Measurements from ENCODE around the gene PPP2R5D. TPM values are rescaled to one million over a fixed set of nuclear protein-coding genes. Genes with fewer than 3 reads are reported as not detected.

PPP2R5D gene
- total and polyA plus RNA-seq, 2 of the 8 experiments (the other 6 are each of a cell fraction or from before 2014, with no cell fraction given) = 52.1 to 55.7 TPM

- TF ChIP-seq, protein P1, sequence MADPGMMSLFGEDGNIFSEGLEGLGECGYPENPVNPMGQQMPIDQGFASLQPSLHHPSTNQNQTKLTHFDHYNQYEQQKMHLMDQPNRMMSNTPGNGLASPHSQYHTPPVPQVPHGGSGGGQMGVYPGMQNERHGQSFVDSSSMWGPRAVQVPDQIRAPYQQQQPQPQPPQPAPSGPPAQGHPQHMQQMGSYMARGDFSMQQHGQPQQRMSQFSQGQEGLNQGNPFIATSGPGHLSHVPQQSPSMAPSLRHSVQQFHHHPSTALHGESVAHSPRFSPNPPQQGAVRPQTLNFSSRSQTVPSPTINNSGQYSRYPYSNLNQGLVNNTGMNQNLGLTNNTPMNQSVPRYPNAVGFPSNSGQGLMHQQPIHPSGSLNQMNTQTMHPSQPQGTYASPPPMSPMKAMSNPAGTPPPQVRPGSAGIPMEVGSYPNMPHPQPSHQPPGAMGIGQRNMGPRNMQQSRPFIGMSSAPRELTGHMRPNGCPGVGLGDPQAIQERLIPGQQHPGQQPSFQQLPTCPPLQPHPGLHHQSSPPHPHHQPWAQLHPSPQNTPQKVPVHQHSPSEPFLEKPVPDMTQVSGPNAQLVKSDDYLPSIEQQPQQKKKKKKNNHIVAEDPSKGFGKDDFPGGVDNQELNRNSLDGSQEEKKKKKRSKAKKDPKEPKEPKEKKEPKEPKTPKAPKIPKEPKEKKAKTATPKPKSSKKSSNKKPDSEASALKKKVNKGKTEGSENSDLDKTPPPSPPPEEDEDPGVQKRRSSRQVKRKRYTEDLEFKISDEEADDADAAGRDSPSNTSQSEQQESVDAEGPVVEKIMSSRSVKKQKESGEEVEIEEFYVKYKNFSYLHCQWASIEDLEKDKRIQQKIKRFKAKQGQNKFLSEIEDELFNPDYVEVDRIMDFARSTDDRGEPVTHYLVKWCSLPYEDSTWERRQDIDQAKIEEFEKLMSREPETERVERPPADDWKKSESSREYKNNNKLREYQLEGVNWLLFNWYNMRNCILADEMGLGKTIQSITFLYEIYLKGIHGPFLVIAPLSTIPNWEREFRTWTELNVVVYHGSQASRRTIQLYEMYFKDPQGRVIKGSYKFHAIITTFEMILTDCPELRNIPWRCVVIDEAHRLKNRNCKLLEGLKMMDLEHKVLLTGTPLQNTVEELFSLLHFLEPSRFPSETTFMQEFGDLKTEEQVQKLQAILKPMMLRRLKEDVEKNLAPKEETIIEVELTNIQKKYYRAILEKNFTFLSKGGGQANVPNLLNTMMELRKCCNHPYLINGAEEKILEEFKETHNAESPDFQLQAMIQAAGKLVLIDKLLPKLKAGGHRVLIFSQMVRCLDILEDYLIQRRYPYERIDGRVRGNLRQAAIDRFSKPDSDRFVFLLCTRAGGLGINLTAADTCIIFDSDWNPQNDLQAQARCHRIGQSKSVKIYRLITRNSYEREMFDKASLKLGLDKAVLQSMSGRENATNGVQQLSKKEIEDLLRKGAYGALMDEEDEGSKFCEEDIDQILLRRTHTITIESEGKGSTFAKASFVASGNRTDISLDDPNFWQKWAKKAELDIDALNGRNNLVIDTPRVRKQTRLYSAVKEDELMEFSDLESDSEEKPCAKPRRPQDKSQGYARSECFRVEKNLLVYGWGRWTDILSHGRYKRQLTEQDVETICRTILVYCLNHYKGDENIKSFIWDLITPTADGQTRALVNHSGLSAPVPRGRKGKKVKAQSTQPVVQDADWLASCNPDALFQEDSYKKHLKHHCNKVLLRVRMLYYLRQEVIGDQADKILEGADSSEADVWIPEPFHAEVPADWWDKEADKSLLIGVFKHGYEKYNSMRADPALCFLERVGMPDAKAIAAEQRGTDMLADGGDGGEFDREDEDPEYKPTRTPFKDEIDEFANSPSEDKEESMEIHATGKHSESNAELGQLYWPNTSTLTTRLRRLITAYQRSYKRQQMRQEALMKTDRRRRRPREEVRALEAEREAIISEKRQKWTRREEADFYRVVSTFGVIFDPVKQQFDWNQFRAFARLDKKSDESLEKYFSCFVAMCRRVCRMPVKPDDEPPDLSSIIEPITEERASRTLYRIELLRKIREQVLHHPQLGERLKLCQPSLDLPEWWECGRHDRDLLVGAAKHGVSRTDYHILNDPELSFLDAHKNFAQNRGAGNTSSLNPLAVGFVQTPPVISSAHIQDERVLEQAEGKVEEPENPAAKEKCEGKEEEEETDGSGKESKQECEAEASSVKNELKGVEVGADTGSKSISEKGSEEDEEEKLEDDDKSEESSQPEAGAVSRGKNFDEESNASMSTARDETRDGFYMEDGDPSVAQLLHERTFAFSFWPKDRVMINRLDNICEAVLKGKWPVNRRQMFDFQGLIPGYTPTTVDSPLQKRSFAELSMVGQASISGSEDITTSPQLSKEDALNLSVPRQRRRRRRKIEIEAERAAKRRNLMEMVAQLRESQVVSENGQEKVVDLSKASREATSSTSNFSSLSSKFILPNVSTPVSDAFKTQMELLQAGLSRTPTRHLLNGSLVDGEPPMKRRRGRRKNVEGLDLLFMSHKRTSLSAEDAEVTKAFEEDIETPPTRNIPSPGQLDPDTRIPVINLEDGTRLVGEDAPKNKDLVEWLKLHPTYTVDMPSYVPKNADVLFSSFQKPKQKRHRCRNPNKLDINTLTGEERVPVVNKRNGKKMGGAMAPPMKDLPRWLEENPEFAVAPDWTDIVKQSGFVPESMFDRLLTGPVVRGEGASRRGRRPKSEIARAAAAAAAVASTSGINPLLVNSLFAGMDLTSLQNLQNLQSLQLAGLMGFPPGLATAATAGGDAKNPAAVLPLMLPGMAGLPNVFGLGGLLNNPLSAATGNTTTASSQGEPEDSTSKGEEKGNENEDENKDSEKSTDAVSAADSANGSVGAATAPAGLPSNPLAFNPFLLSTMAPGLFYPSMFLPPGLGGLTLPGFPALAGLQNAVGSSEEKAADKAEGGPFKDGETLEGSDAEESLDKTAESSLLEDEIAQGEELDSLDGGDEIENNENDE (IDR thresholded peaks at IDR 0.05; ENCODE audit: insufficient replicate concordance, low read length) = no peak
- TF ChIP-seq GABPA (IDR thresholded peaks at IDR 0.05; ENCODE audit: borderline replicate concordance, insufficient read depth, low read length) = no peak; the same call in 1 of the 2 replicates
- no peak for TF ChIP-seq JUN (IDR thresholded peaks at IDR 0.05; ENCODE audit: low read depth, low read length)
- TF ChIP-seq POU5F1 (IDR thresholded peaks at IDR 0.05; ENCODE audit: low read depth, low read length) = no peak
- TF ChIP-seq EZH2 (IDR thresholded peaks at IDR 0.05; ENCODE audit: low read depth, low read length, severe bottlenecking) = no peak
- TF ChIP-seq CREB1 (IDR thresholded peaks at IDR 0.05) = peak; percentile 87
- no peak for TF ChIP-seq CBX8 (IDR thresholded peaks at IDR 0.05; ENCODE audit: borderline replicate concordance, low read depth, low read length)
- no peak for TF ChIP-seq JUND (IDR thresholded peaks at IDR 0.05; ENCODE audit: low read length)
Observed at GRCh38 chr6:43013843-43014433, 29.6 kb downstream of the PPP2R5D start, which contains the start of the genes KLHDC3 and MEA1 (continued).

Data from H1 (cell line).